Skeletal muscle tissue (tissue), 4 donors: ENCODE results near the gene FAM210B. TPM values are rescaled to one million over a fixed set of nuclear protein-coding genes. Genes with fewer than 3 reads are reported as not detected.

Source experiments
- H3K27ac ChIP-seq: one replicate; pipeline ENCODE4 v1.7.0; 2013; ENCODE audit warnings: mild to moderate bottlenecking, low read depth, low read length, inconsistent platforms
- H3K27me3 ChIP-seq, 3 donors: one replicate each; pipeline ENCODE4 v1.7.0; 2013; ENCODE audit warnings: low read length in 3 of 3; ENCODE audit not compliant: control insufficient read depth in 3 of 3, insufficient read depth in 3 of 3
- H3K36me3 ChIP-seq, 3 donors: one replicate each; pipeline ENCODE4 v1.7.0; 2013; ENCODE audit warnings: low read length in 3 of 3; ENCODE audit not compliant: control insufficient read depth in 3 of 3, insufficient read depth in 3 of 3
- H3K4me1 ChIP-seq, 3 donors: one replicate each; pipeline ENCODE4 v1.7.0; 2013; ENCODE audit warnings: low read length in 3 of 3, mild to moderate bottlenecking in 3 of 3; ENCODE audit not compliant: control insufficient read depth in 3 of 3, insufficient read depth in 3 of 3
- H3K4me3 ChIP-seq, 3 donors: one replicate each; pipeline ENCODE4 v1.7.0; 2013; ENCODE audit warnings: low read length in 3 of 3
- H3K9ac ChIP-seq, 3 donors: one replicate each; pipeline ENCODE4 v1.7.0; 2013; ENCODE audit warnings: low read length in 3 of 3, mild to moderate bottlenecking in 3 of 3, moderate library complexity in 2 of 3, low read depth in 1 of 3
- H3K9me3 ChIP-seq, 3 donors: one replicate each; pipeline ENCODE4 v1.7.0; 2013; ENCODE audit warnings: low read length in 3 of 3; ENCODE audit not compliant: control insufficient read depth in 3 of 3
- total RNA-seq: library from RNA; depleted of rRNA; stranded (reverse); fragments of >200 nt; gene quantifications from one replicate; pipeline ENCODE4 v1.2.3, GENCODE V29; 2014
- donor health status: Osteomylitis.

The FAM210B gene
- total RNA-seq, 1 donor from 2014 or later: 31.8 TPM

- peak overlapping the region; percentile 78 to 98 (median 93) for H3K9ac ChIP-seq
- H3K27ac ChIP-seq: peak overlapping the region; percentile 75
- H3K27me3 ChIP-seq: no peaks in the 10 kb centered on the region
- peaks cover 21 to 34% (median 26%) of the 10 kb centered on the region in 3 donors for H3K4me1 ChIP-seq
- no peaks in the 10 kb centered on the region for H3K9me3 ChIP-seq
- H3K4me3 ChIP-seq: peak overlapping the region; percentile 84 to 97 (median 89)
- peaks cover 0 to 7% (median 0%) of the 10 kb centered on the region in 3 donors for H3K36me3 ChIP-seq
Observed at GRCh38 chr20:56359212-56360132, 698 bp downstream of the FAM210B start.

- H3K4me1 ChIP-seq: peaks cover 21 to 34% (median 26%) of the 10 kb centered on the region in 3 donors
Observed at GRCh38 chr20:56360133-56360907, 1.5 kb downstream of the FAM210B start.

DNA sequence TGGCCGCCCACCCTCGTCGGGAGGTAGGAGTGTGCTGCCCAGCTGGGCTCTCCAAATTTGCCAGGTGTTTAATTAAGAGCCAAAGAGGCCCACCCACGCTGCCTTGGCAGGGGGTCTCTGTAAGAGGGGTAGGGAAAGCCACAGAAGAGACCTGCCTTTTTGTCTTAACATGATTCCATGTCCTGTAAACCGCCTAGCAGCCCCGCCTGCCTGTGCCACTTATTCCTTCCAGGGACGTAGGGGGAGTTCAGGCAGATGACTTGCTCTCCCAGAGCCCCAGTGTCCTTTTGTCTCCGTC, 2.1 kb downstream of the FAM210B start:
- no peak overlapping the region for H3K27ac ChIP-seq
- H3K36me3 ChIP-seq: peaks cover 8 to 14% (median 11%) of the 10 kb centered on the region in 3 donors
- H3K4me3 ChIP-seq: peak overlapping the region in 2 of 3 donors; percentile 84 to 89
- H3K4me1 ChIP-seq: peaks cover 21 to 34% (median 26%) of the 10 kb centered on the region in 3 donors
- H3K9ac ChIP-seq: peak overlapping the region; percentile 25 to 98 (median 93)
- H3K27me3 ChIP-seq: no peaks in the 10 kb centered on the region
- no peaks in the 10 kb centered on the region for H3K9me3 ChIP-seq

More at GRCh38 chr20:56360133-56360907, 1.5 kb downstream of the FAM210B start:
- Histone ChIP-seq H3K9me3 (no peaks in the 10 kb centered on the region), H3K27me3 (no peaks in the 10 kb centered on the region), H3K4me3 (peak overlapping the region; percentile 84 to 97 (median 89)), H3K36me3 (peaks cover 4 to 10% (median 6%) of the 10 kb centered on the region in 3 donors), H3K27ac (peak overlapping the region; percentile 75), H3K9ac (peak overlapping the region; percentile 78 to 98 (median 93))

GRCh38 chr20:56361900-56362299, 3.1 kb downstream of the FAM210B start:
- peaks cover 16 to 21% (median 21%) of the 10 kb centered on the region in 3 donors for H3K36me3 ChIP-seq
- no peak overlapping the region for H3K27ac ChIP-seq
- no peak overlapping the region for H3K9ac ChIP-seq
- H3K4me3 ChIP-seq: no peak overlapping the region
- H3K4me1 ChIP-seq: peaks cover 21 to 34% (median 26%) of the 10 kb centered on the region in 3 donors
- no peaks in the 10 kb centered on the region for H3K27me3 ChIP-seq
- H3K9me3 ChIP-seq: no peaks in the 10 kb centered on the region

DNA sequence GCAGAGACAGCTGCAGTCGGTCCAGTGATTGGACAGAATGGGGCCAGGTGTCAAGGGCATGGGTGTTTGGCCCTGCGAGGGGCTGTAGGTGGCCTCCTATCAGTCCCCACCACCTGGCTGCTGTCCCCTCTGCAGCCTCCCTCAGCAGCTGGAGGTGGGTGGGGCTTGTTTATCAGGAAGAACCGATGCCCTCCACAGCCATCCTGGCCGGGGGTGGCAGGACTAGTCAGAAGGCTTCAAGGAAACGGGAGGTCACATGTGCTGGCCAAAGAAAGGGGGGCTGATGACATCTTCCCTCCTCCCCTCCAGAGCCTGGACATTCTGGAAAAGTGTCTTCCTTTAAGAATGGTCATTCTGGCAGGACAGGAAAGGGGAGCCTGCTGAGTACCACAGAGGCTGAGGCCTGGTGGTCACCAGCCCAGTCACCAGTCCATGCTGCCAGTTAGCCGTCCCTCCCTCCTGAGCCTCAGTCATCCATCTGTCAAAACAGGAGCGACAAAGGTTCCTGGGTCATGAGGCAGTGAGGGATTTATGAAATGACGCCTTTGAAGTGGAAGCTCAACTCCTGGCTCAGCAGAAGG, 4.1 kb downstream of the FAM210B start:
- Histone ChIP-seq H3K4me1 (peaks cover 21 to 34% (median 24%) of the 10 kb centered on the region in 3 donors), H3K9me3 (no peaks in the 10 kb centered on the region), H3K4me3 (no peak overlapping the region), H3K27me3 (no peaks in the 10 kb centered on the region), H3K27ac (no peak overlapping the region), H3K36me3 (peaks cover 21 to 25% (median 24%) of the 10 kb centered on the region in 3 donors), H3K9ac (peak overlapping the region in 1 of 3 donors; percentile 30)

DNA sequence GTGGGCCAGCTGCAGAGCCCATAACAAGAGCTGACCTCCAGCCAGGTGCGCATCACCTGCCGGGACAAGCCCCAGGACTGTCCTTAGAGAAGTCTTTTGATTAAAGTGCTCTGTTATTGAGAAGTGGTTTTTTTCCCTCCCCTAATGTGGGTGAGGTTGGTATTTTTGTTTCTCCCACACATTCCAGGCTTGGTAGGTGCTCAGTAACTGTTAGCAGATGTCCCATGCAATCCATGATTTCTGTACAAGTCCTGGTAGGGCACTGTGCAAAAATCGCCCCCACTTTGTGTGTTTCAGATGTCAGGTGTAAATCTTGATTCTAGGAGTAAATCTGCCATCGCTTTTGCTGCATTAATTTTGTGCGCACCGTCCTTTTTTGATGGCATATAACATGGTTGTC, 4.7 kb downstream of the FAM210B start:
- Histone ChIP-seq H3K9ac (no peak overlapping the region), H3K36me3 (peaks cover 21 to 25% (median 24%) of the 10 kb centered on the region in 3 donors), H3K4me3 (no peak overlapping the region), H3K27me3 (no peaks in the 10 kb centered on the region), H3K27ac (no peak overlapping the region), H3K9me3 (no peaks in the 10 kb centered on the region), H3K4me1 (peaks cover 21 to 34% (median 23%) of the 10 kb centered on the region in 3 donors)

DNA sequence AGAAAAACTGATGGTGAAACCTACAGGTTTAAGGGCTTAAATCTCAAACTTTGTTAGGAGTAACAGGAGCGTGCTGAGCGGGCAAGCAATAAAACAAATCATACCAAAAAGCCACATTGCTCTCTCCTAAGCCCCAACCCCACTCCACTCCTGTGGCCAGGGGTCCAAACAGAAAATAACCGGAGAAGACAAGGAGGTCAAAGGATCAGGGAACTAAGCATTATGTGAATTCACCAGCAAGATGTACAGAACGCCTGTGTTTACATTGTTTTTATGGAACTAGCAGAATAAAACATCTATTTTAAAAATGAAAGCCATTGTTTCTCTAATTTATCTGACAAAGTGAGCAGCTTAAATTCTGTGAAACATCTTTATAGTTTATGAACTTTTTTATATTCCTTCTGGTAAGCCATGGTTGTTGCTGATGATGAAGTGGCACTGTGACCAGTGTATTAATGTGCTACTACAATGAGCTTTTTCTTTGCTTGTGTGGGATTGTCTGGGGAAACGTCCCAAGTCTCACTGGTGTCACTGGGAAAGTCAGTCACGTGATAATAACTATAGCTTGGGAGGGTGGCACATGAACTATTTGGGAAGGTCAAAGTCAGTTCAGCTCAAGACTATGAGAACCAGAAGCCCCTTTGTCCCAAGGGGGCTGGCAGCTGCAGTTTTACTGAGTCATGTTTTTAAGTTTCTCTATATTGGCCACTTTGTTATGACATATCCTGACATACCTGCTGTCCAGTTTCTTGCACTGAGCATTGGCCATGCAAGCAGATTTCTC, 9.8 kb downstream of the FAM210B start:
- Histone ChIP-seq H3K9ac (no peak overlapping the region), H3K27ac (no peak overlapping the region), H3K36me3 (peaks cover 16 to 28% (median 24%) of the 10 kb centered on the region in 3 donors), H3K9me3 (no peaks in the 10 kb centered on the region), H3K4me3 (no peak overlapping the region), H3K27me3 (no peaks in the 10 kb centered on the region), H3K4me1 (no peaks in the 10 kb centered on the region)

GRCh38 chr20:56369179-56369578, 10.4 kb downstream of the FAM210B start:
- Histone ChIP-seq H3K4me1 (no peaks in the 10 kb centered on the region), H3K9ac (no peak overlapping the region), H3K27ac (no peak overlapping the region), H3K27me3 (no peaks in the 10 kb centered on the region), H3K4me3 (no peak overlapping the region), H3K36me3 (peaks cover 14 to 28% (median 24%) of the 10 kb centered on the region in 3 donors), H3K9me3 (no peaks in the 10 kb centered on the region)

DNA sequence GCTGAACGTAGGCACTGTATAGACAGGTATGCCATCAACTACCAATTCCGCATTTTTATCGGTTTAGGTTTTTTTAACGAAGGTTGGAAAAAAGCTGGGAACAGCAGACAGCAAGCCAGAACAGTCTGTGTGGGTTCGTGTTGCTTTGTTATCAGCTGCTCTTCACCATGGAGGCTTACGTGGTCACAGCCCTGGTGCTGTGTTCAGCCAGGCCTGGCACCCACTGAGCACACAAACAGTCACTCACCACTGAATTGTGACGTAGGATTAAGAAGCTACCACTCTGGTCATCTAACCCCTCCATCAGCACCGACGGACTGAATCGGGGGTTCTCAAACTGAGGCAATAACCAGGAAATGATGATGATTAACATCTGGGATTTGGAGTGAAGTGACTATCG, 13.2 kb downstream of the FAM210B start:
- peaks cover 0 to 8% (median 7%) of the 10 kb centered on the region in 3 donors for H3K36me3 ChIP-seq
- H3K27me3 ChIP-seq: no peaks in the 10 kb centered on the region
- H3K27ac ChIP-seq: no peak overlapping the region

More for the DNA sequence above, 13.2 kb downstream of the FAM210B start:
- no peak overlapping the region for H3K9ac ChIP-seq
- H3K4me1 ChIP-seq: no peaks in the 10 kb centered on the region
- no peak overlapping the region for H3K4me3 ChIP-seq
- H3K9me3 ChIP-seq: no peaks in the 10 kb centered on the region
